Chondrocyte (in vitro differentiated cells): ENCODE data around the gene GSTM4. TPM values are rescaled to one million over a fixed set of nuclear protein-coding genes. Genes with fewer than 3 reads are reported as not detected.

Experiments
- DNase-seq: peaks from one replicate; pipeline ENCODE4 v3.0.0; 2021; ENCODE audit warnings: mixed read lengths, low spot score
- H3K27ac Mint-ChIP-seq: one replicate; pipeline ENCODE4 v1.8.0; 2021; ENCODE audit warnings: mild to moderate bottlenecking, moderate library complexity, mixed read lengths; ENCODE audit not compliant: unreplicated experiment
- H3K27me3 Mint-ChIP-seq: 2 replicates; pipeline ENCODE4 v1.8.0; 2021; ENCODE audit warnings: low read depth, mixed read lengths
- H3K36me3 Mint-ChIP-seq: 2 replicates; pipeline ENCODE4 v1.8.0; 2021; ENCODE audit warnings: low read depth, mixed read lengths
- H3K4me1 Mint-ChIP-seq: 2 replicates; pipeline ENCODE4 v1.8.0; 2021; ENCODE audit warnings: low read depth, mild to moderate bottlenecking, mixed read lengths
- H3K4me3 Mint-ChIP-seq: one replicate; pipeline ENCODE4 v1.8.0; 2021; ENCODE audit warnings: mild to moderate bottlenecking, moderate library complexity, mixed read lengths; ENCODE audit not compliant: unreplicated experiment
- H3K9me3 Mint-ChIP-seq: 2 replicates; pipeline ENCODE4 v1.8.0; 2021; ENCODE audit warnings: low read depth, mixed read lengths
- total RNA-seq: library from RNA; stranded (reverse); gene quantifications from 3 replicates; pipeline ENCODE4 v1.2.1, GENCODE V29; 2021
- TF ChIP-seq, protein P1 (sequence below): fragments of 200-600 bp; sonication (generic); IDR thresholded peaks from 2 replicates; pipeline ENCODE4 v1.5.0; 2021; ENCODE audit warnings: antibody characterized with exemption, mild to moderate bottlenecking, moderate library complexity

The GSTM4 gene
- total RNA-seq, 1 donor from 2014 or later: 14.5 TPM

DNA sequence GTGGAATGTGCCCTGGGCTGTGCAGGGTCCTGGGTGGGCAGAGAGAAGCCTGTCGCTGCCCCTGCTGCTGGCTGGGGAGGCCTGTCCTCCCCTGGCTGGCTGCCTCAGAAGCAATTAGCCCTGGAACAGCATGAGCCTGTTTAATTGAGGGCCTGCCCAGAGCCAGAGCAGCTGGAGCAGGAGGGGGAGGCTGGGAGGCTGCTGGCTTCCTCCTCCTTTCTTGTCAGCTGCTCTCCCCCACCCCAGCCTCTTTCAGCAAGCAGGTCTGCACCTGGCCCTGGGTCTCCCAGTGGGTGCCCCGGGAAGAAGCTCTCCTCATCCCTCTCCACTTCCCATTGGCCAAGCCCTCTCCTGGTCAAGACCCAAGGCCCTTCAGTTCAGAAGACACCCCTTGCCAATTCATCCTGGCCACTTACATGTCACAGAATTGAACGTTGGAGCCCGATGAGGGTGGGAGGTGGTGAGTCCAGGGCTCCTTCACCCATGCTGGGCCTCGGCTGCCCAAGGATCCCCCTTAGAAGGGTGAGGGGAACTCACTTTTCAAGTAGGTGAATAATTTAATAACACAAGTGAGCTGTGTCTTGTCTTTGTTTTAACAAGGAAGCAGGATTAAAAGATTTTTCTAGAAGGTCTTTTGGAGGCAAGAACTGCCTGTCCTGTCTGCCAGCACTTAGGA lies 23.1 kb upstream of the GSTM4 start:
- H3K27me3 Mint-ChIP-seq: no peaks in the 10 kb centered on the region
- DNase-seq: no peak
- H3K4me3 Mint-ChIP-seq: no peak overlapping the region
- H3K27ac Mint-ChIP-seq: no peak overlapping the region
- peaks cover 6% of the 10 kb centered on the region for H3K4me1 Mint-ChIP-seq
- TF ChIP-seq, protein P1, sequence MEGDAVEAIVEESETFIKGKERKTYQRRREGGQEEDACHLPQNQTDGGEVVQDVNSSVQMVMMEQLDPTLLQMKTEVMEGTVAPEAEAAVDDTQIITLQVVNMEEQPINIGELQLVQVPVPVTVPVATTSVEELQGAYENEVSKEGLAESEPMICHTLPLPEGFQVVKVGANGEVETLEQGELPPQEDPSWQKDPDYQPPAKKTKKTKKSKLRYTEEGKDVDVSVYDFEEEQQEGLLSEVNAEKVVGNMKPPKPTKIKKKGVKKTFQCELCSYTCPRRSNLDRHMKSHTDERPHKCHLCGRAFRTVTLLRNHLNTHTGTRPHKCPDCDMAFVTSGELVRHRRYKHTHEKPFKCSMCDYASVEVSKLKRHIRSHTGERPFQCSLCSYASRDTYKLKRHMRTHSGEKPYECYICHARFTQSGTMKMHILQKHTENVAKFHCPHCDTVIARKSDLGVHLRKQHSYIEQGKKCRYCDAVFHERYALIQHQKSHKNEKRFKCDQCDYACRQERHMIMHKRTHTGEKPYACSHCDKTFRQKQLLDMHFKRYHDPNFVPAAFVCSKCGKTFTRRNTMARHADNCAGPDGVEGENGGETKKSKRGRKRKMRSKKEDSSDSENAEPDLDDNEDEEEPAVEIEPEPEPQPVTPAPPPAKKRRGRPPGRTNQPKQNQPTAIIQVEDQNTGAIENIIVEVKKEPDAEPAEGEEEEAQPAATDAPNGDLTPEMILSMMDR: no peak
- H3K9me3 Mint-ChIP-seq: no peaks in the 10 kb centered on the region
- peaks cover 23% of the 10 kb centered on the region for H3K36me3 Mint-ChIP-seq

- H3K27ac Mint-ChIP-seq: no peak overlapping the region
- H3K9me3 Mint-ChIP-seq: no peaks in the 10 kb centered on the region
- TF ChIP-seq, protein P1: no peak
- no peak for DNase-seq
- H3K4me3 Mint-ChIP-seq: no peak overlapping the region
- H3K4me1 Mint-ChIP-seq: peaks cover 6% of the 10 kb centered on the region
- no peaks in the 10 kb centered on the region for H3K27me3 Mint-ChIP-seq
- H3K36me3 Mint-ChIP-seq: peaks cover 14% of the 10 kb centered on the region
Observed at GRCh38 chr1:109634292-109634691, 21.6 kb upstream of the GSTM4 start.

DNA sequence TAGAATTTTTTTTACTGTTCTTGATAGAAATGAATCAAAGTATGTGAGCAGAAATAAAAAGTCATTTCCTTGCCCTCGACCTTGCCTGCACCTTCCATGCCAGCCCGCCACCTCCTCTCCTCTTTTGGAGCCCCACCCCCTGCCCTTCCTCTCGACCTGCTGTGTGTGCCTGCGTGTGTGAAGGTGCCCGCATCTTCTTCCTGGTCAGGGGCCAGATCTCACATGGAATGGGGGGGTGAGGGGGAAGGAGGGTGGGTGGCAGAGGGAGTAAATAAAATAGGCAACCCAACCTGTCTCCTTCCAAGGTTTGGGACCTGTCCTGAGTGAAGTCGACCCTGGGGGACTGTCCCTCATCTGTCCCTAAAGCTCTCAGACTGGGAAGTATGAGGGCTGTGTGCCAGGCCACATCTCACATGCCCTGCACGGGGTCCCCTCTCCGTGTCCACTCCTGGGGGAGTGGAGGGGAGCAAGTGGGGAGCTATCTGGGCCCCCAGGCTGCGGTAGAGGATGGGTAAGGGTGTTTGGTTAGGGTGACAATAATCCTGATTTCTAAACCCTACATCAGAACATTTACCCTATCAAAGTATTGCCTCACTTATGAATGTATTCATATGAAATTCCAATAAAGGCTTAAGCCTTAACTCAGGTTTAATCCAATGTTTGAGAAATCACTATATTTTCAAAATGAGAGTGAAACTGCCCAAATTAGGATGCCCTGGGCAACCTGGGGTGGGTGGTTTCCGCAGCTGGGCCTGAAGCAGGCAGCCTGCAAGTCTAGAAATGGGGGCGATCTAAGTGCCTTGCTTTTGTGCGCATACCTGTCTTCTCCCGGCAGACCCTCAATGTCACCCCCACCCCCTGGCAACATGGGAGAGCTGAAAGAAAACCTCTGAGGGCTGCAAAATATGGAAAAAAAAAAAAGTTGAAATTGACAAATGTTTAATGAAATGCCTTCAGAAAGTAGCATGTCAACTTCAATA lies 20.8 kb upstream of the GSTM4 start:
- Mint-ChIP-seq H3K9me3 (no peaks in the 10 kb centered on the region), H3K4me3 (no peak overlapping the region), H3K4me1 (peaks cover 6% of the 10 kb centered on the region), H3K36me3 (peaks cover 8% of the 10 kb centered on the region), H3K27ac (no peak overlapping the region), H3K27me3 (no peaks in the 10 kb centered on the region)
- TF ChIP-seq, protein P1: no peak
- DNase-seq: no peak

GRCh38 chr1:109635862-109636200 lies 20.1 kb upstream of the GSTM4 start:
- H3K9me3 Mint-ChIP-seq: no peaks in the 10 kb centered on the region
- H3K27ac Mint-ChIP-seq: no peak overlapping the region
- DNase-seq: no peak
- TF ChIP-seq, protein P1: no peak
- no peak overlapping the region for H3K4me3 Mint-ChIP-seq
- peaks cover 6% of the 10 kb centered on the region for H3K4me1 Mint-ChIP-seq
- H3K36me3 Mint-ChIP-seq: peaks cover 6% of the 10 kb centered on the region
- no peaks in the 10 kb centered on the region for H3K27me3 Mint-ChIP-seq

DNA sequence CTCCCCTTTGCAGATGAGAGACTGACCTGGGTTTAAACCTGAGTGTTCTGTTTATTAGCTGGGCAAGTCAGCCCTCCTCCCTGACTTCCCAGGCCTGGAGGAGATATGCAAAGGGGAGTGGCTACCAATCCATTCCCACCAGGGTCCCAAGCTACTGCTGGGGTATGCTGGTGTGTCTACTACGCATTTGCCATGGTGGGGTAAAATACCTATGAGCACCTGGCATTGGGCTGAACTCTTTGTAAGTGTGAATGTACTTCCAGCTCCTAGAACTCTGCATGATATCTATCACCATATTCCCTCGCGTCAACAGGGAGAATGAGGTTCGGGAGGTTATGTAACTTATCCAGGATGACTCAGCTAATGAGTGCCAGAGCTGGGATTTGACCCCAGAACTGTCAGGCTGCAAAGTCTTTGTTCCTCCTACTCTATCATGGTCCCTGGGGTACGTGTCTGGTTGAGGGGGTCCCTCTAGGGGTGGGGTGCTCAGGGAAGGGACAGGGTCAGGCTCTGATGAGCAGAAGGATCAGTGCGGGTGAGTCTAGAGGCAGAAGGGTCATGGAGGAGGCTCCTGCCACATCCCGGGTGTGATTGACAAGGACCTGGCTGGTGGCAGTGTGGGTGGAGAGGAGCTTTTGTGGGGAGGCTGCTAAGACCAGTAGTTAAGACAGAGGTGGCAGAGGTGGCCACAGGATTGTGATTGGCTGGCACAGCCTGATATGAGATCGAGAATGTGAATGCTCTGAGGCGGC lies 19.5 kb upstream of the GSTM4 start:
- Mint-ChIP-seq H3K9me3 (no peaks in the 10 kb centered on the region), H3K27ac (no peak overlapping the region), H3K4me3 (no peak overlapping the region), H3K4me1 (peaks cover 6% of the 10 kb centered on the region), H3K27me3 (no peaks in the 10 kb centered on the region), H3K36me3 (peaks cover 3% of the 10 kb centered on the region)
- TF ChIP-seq, protein P1: no peak
- DNase-seq: no peak
